IPS-20b (cell line): ENCODE results near the gene AP2A1.

ENCODE experiments used
- H3K27ac ChIP-seq: one replicate; pipeline ENCODE4 v1.5.1; 2013; ENCODE audit warnings: low read length
- H3K27me3 ChIP-seq: 2 replicates; pipeline ENCODE4 v1.6.1; 2013; ENCODE audit warnings: mild to moderate bottlenecking, low read length, inconsistent platforms; ENCODE audit not compliant: insufficient read depth
- H3K36me3 ChIP-seq: 2 replicates; pipeline ENCODE4 v1.6.1; 2013; ENCODE audit warnings: low read depth, mild to moderate bottlenecking, inconsistent platforms, low read length, moderate library complexity; ENCODE audit not compliant: insufficient read depth
- H3K4me1 ChIP-seq: 2 replicates; pipeline ENCODE4 v1.6.1; 2013; ENCODE audit warnings: mild to moderate bottlenecking, control low read depth, inconsistent platforms, low read length, moderate library complexity; ENCODE audit not compliant: insufficient read depth
- H3K4me3 ChIP-seq: 2 replicates; pipeline ENCODE4 v1.5.1; 2013; ENCODE audit warnings: mild to moderate bottlenecking, low read length, inconsistent platforms
- H3K9ac ChIP-seq: 2 replicates; pipeline ENCODE4 v1.6.1; 2013; ENCODE audit warnings: low read depth, mild to moderate bottlenecking, inconsistent platforms, low read length, moderate library complexity
- H3K9me3 ChIP-seq: 2 replicates; pipeline ENCODE4 v1.6.1; 2013; ENCODE audit warnings: mild to moderate bottlenecking, low read depth, low read length, inconsistent platforms; ENCODE audit not compliant: insufficient read depth

The AP2A1 gene

DNA sequence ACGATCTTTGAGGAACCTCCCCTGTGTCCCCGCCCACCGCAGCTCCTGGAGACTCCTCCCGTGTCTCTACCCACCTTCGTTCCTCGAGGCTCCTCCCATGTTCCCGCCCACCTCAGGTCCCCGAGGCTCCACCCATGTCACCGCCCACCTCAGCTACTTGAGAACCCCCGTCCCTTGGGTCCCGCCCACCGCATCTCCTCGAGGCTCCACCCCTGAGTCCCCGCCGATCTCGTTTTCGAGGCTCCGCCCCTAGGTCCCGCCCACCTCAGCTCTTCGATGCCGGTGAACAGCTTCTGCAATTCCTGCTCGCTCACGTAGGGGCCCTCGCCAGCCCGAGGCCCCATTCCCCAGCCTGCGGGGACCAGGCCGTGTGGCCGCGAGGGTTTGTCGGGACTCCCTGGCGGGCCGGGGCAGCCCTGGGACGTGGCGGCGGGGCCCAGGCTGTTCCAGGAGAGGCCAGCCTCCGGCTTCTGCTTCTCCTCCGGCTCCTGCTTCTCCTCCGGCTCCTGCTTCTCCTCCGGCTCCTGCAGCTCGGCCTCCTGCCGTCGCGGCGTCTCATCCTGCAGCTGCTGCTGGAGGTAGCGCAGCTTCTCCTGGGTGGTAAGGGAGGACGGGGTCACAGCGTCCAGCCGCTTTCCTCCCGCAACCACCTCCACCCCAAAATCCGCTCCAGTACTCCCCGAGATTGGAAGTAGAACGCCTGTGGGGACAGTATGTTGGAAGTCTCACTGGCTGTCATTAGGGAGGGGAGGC lies 20.4 kb upstream of the AP2A1 start:
- no peak overlapping the region for H3K4me3 ChIP-seq
- no peaks in the 10 kb centered on the region for H3K4me1 ChIP-seq
- H3K9ac ChIP-seq: no peak overlapping the region
- peaks cover 4% of the 10 kb centered on the region; the same call in 1 of the 2 replicates for H3K27me3 ChIP-seq
- no peaks in the 10 kb centered on the region for H3K9me3 ChIP-seq
- no peak overlapping the region for H3K27ac ChIP-seq
- H3K36me3 ChIP-seq: no peaks in the 10 kb centered on the region

DNA sequence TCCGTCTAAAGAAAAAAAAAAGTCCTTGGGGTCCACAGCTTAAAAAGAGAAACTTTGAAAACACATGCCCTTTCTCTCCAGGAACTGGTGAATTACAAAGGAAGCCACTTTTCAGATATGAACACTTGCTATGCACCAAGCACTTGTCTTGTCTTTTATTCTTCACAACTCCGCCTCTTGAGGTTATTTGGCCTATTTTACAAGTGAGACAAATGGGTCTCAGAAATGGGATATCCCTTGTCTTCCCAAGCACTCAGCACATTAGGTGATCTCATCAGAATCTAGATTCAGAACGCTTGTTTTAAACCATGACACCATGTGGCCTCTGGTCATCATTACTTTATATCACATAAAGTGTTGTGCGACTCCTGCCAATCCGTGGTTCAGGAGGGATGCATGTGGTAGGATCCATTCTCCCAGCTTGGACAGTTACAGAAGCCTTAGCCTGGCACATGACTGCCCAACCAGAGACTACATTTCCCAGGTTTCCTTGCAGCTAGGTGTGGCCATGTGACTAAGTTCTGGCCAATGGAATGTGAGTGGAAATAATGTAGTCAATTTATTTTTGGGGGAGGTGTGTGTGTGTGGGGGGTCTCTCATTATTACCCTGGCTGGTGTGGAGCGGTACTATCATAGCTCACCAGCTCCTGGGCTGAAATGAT lies 17.6 kb upstream of the AP2A1 start:
- H3K36me3 ChIP-seq: no peaks in the 10 kb centered on the region
- H3K9ac ChIP-seq: no peak overlapping the region
- no peaks in the 10 kb centered on the region for H3K4me1 ChIP-seq
- no peaks in the 10 kb centered on the region for H3K9me3 ChIP-seq
- peaks cover 4% of the 10 kb centered on the region; the same call in 1 of the 2 replicates for H3K27me3 ChIP-seq
- no peak overlapping the region for H3K4me3 ChIP-seq
- H3K27ac ChIP-seq: no peak overlapping the region

DNA sequence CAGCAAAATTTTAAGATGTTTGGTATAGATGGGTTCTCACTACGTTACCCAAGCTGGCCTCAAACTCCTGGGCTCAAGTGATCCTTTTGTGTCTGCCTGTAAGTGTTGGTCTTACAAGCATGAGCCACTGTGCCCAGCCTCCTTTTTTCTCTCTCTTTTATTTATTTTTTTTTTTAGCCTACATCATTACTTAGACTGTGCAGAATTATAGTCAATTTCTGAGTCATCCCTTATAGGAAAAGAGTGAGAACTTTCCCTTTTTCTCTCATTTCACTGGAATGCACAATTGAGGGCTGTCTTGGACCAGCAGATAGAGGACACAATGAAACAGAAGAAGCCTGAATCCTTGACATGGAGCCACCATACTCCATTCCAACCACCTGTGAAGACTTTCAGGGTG lies 17.0 kb upstream of the AP2A1 start:
- Histone ChIP-seq H3K9ac (no peak overlapping the region), H3K27me3 (peaks cover 4% of the 10 kb centered on the region; the same call in 1 of the 2 replicates), H3K27ac (no peak overlapping the region), H3K4me1 (no peaks in the 10 kb centered on the region), H3K4me3 (no peak overlapping the region), H3K36me3 (no peaks in the 10 kb centered on the region), H3K9me3 (no peaks in the 10 kb centered on the region)

DNA sequence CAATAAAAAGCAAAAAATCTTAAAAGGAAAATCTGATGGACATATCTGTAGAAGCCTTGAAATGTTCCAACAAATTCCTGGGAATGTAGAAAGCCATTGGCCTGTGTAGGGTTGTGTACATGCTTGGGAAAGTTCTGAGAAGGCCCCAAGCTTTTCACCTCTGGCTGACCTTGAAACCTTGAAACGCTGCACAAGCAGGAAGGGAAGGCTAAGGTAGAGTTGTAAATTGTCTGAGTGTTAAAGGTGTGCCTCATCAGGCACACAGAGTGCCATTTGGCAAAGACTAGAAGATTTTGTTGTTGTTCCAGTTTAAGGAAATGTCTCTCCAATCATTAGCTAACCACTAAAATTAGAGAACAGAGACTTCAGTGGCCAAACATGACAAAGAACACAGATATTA lies 14.1 kb upstream of the AP2A1 start:
- no peak overlapping the region for H3K4me3 ChIP-seq
- H3K27me3 ChIP-seq: no peaks in the 10 kb centered on the region; the same call in 1 of the 2 replicates
- H3K27ac ChIP-seq: no peak overlapping the region
- no peaks in the 10 kb centered on the region for H3K36me3 ChIP-seq
- H3K9ac ChIP-seq: no peak overlapping the region
- no peaks in the 10 kb centered on the region for H3K9me3 ChIP-seq
- no peaks in the 10 kb centered on the region for H3K4me1 ChIP-seq

DNA sequence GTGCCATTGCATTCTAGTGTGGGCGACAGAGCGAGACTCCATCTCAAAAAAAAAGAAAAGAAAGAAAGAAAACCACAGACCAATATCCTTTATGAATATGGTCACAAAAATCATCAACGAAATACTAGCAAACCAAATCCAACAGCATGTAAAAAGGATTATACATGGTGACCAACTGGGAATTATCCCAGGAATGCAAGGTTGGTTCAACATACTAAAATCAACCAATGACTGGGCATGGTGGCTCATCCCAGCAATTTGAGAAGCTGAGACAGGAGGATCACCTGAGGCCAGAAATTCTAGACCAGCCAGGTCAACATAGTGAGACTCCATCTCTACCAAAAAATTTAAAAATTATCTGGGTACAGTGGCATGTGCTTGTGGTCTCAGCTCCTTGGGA lies 10.8 kb upstream of the AP2A1 start:
- H3K4me1 ChIP-seq: no peaks in the 10 kb centered on the region
- H3K27me3 ChIP-seq: no peaks in the 10 kb centered on the region; the same call in 1 of the 2 replicates
- H3K9me3 ChIP-seq: no peaks in the 10 kb centered on the region
- H3K36me3 ChIP-seq: no peaks in the 10 kb centered on the region
- H3K9ac ChIP-seq: no peak overlapping the region
- no peak overlapping the region for H3K27ac ChIP-seq
- H3K4me3 ChIP-seq: no peak overlapping the region

DNA sequence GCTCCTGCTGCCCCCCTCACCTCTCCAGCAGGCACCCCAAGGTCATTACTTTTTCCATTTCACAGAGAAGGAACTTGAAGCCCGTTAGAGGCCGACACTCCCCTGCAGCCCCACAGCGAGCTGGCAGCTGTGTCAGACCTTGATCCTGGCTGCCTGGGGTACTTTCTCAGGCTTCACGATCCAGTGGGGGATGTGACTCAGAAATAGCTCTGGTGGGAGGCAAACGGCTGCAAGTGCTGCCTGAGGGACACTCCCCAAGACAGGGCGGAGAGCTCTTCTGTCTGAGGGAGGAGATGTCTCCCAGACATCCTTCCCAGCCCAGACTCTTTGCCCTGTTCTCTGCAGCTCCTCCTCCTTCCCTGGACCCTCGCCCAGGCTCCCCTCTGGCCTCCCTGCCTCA lies 8.5 kb upstream of the AP2A1 start:
- Histone ChIP-seq H3K36me3 (no peaks in the 10 kb centered on the region), H3K9ac (peak overlapping the region; percentile 37; the same call in 1 of the 2 replicates), H3K27me3 (no peaks in the 10 kb centered on the region; the same call in 1 of the 2 replicates), H3K9me3 (no peaks in the 10 kb centered on the region), H3K4me3 (no peak overlapping the region), H3K27ac (no peak overlapping the region), H3K4me1 (no peaks in the 10 kb centered on the region)

DNA sequence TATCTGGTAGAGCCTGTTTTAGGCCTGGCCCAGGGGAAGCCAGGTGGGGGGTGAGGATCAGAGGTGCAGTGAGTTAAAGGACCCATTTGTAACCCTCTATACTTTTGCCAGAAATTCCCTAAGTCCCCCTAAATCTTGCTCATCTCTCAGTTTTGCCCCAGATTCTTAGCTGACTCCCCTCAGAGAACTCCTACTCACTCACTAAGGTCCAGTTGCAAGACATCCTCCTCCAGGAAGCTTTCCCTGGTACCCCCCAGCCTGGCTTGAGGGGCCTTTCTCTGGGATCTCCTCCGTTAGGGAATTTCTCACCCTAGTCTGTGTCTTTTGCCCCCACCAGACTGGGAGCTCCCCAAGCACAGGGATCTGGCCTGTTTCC lies 5.6 kb upstream of the AP2A1 start:
- Histone ChIP-seq H3K9ac (no peak overlapping the region), H3K27me3 (no peaks in the 10 kb centered on the region; the same call in 1 of the 2 replicates), H3K27ac (no peak overlapping the region)

DNA sequence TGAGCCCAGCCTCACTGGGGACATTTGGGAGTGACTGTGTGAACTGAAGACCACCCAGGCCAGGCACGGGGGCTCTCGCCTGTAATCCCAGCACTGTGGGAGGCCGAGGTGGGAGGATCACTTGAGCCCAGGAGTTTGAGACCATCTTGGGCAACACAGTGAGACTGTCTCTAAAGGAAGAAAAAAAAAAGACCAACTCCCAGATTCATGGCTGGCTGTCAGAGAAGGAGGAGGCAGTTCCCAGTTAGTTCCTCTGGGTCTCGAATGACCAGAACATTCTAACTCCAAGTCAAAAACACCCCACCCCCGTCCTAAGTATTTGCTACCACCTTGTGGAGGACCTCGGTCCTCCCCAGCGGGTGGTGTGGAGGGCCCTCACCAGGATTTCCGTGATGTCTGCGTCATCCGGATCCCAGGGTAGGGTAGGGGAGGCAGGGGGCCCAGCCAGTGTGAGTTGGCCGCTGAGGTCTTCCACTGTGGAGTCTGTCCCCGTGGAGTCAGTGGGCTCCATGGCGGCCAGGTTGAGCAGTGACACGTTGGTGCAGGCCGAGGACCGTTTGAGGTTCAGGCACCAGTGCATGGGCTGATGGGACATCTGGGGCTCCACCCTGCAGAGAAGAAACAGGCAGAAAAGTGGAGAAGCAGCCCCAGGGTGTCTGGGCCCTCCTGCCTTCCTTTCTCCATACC lies 5.0 kb upstream of the AP2A1 start:
- H3K4me1 ChIP-seq: peaks cover 3% of the 10 kb centered on the region; the same call in 1 of the 2 replicates
- no peaks in the 10 kb centered on the region; the same call in 1 of the 2 replicates for H3K27me3 ChIP-seq
- no peaks in the 10 kb centered on the region for H3K36me3 ChIP-seq
- H3K4me3 ChIP-seq: no peak overlapping the region
- no peak overlapping the region for H3K27ac ChIP-seq
- H3K9me3 ChIP-seq: no peaks in the 10 kb centered on the region
- H3K9ac ChIP-seq: no peak overlapping the region

More for the DNA sequence above, 5.6 kb upstream of the AP2A1 start:
- H3K4me3 ChIP-seq: no peak overlapping the region
- H3K9me3 ChIP-seq: no peaks in the 10 kb centered on the region
- peaks cover 3% of the 10 kb centered on the region; the same call in 1 of the 2 replicates for H3K4me1 ChIP-seq
- H3K36me3 ChIP-seq: no peaks in the 10 kb centered on the region

DNA sequence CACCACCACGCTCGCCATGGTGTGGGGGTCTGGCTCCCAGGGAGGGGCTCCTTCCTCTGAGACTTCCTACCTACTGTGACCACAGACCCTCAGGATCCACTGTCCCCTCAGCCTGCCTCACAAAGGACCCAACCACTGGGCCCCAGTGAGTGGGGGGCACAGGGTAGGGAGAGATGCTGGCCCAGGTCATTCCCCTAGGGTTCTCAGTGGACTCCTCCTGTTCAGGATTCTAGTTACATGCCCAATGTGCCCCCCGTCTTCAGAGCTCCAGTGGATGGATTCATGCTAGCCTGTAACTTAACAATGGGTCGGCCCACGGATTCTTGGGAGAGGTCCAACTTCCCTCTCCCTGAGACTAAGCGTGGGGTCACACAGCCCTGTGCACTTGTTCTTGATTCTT lies 3.6 kb upstream of the AP2A1 start, which contains the start of gene TSKS:
TSKS (minus strand) TSS at position 77 of the 400 bp plus-strand sequence; CDS start at position 18, 59 bp downstream.
- no peaks in the 10 kb centered on the region for H3K9me3 ChIP-seq
- H3K36me3 ChIP-seq: no peaks in the 10 kb centered on the region
- peaks cover 3% of the 10 kb centered on the region; the same call in 1 of the 2 replicates for H3K4me1 ChIP-seq
- H3K9ac ChIP-seq: no peak within 1 kb of the TSS
- no peak within 1 kb of the TSS for H3K4me3 ChIP-seq
- H3K27ac ChIP-seq: no peak within 1 kb of the TSS
- H3K27me3 ChIP-seq: no peaks in the 10 kb centered on the region

DNA sequence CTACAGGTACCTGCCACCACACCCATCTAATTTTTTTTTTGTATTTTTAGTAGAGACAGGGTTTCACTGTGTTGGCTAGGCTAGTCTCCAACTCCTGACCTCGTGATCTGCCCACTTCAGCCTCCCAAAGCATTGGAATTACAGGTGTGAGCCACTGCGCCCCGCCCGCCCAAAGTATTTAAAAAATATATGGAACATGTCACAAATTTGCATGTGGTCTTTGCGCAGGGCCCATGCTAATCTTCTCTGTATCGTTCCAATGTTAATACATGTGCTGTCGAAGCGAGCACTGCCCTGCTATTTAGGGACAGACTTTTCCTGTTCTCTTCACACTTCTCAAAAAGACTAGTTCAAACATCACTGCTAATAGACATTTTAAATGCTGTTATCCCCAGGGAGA lies 2.5 kb upstream of the AP2A1 start:
- no peaks in the 10 kb centered on the region for H3K27me3 ChIP-seq
- no peak overlapping the region for H3K27ac ChIP-seq
- peaks cover 3% of the 10 kb centered on the region; the same call in 1 of the 2 replicates for H3K4me1 ChIP-seq
- no peaks in the 10 kb centered on the region for H3K9me3 ChIP-seq
- H3K36me3 ChIP-seq: no peaks in the 10 kb centered on the region
- no peak overlapping the region for H3K4me3 ChIP-seq
- H3K9ac ChIP-seq: no peak overlapping the region

DNA sequence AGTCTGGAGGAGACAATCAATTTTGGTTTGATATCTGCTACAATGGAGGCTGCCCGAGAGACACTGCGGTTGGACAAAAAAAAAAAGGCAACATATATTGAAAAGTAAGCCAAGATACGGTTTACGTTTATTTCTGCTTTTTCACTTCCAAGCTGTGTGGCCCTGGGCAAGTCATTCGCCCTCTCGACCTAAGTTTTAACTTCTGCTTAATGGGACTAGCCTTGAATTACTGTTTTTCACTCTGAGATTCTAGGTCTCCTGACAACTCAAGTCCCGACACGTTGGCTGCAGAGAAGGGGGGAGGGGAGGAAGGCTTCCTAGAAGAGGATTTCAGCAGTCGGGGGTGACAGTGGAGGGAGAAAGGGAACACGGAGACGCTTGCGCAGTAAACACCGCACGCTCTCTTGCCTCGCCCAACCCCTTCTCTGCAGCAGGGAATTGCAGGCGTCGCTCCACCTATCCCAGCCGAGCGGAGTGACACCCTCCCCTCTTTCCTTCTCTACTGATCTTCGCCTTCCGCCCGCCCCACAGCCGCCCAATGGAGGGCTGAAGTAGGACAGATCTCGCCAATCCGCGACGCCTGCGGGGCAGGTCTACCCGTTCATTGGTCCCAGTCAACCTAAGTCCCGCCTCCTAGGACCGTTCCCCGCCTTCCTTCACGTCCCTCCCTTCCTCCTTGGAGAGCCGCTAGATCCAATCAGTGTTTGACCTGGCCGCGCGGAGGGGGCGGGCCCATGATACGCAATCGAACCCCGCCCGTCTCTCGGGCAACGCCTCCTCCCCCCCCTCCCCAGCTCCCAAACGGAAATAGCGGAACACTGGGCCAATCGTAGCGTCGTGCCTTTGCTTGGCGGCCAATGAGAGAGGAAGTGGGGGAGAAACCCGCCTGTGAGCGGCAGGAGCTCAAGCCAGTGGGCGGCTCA lies 533 bp upstream of the AP2A1 start:
- peak overlapping the region; percentile 88 for H3K27ac ChIP-seq
- no peaks in the 10 kb centered on the region for H3K27me3 ChIP-seq
- H3K4me3 ChIP-seq: peak overlapping the region; percentile 62
- H3K9me3 ChIP-seq: no peaks in the 10 kb centered on the region
- no peaks in the 10 kb centered on the region for H3K36me3 ChIP-seq
- H3K4me1 ChIP-seq: peaks cover 3% of the 10 kb centered on the region; the same call in 1 of the 2 replicates
- peak overlapping the region; percentile 90 for H3K9ac ChIP-seq
